NCI-H526 (cell line): ENCODE measurements around the gene FBXW8.

Experiments
- DNase-seq, 2 experiments: peaks; one replicate each; lab custom pipeline; 2025; lab: John Stamatoyannopoulos, UW

The FBXW8 gene, protein sequence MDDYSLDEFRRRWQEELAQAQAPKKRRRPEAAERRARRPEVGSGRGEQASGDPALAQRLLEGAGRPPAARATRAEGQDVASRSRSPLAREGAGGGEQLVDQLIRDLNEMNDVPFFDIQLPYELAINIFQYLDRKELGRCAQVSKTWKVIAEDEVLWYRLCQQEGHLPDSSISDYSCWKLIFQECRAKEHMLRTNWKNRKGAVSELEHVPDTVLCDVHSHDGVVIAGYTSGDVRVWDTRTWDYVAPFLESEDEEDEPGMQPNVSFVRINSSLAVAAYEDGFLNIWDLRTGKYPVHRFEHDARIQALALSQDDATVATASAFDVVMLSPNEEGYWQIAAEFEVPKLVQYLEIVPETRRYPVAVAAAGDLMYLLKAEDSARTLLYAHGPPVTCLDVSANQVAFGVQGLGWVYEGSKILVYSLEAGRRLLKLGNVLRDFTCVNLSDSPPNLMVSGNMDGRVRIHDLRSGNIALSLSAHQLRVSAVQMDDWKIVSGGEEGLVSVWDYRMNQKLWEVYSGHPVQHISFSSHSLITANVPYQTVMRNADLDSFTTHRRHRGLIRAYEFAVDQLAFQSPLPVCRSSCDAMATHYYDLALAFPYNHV

DNA sequence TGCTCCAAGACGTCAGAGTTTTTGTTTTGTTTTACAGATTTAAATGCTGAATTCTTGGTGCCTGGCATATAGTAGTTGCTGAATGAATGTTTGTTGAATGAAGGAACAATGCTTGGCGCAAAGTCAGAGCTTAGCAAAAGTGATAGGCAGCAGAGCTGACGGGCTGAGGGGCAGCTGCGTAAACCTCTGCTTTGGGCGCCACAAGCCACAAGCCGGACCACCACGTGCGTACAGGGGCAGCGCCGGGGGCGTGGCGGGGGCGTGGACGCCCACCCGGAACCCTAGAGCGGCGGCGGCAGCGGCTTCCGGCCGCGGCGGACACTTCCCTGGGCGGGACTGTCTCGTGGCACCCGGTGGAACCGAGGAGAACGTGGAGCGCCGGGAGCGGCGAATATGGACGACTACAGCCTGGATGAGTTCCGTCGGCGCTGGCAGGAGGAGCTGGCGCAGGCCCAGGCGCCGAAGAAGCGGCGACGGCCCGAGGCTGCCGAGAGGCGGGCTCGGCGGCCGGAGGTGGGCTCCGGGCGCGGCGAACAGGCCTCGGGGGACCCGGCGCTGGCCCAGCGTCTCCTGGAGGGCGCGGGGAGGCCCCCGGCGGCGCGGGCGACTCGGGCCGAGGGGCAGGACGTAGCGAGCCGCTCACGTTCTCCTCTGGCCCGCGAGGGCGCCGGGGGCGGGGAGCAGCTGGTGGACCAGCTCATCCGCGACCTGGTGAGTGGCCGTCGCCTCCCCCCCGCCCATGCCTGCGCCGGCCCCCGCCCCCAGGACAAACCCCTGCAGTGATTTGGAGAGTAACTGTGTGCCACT, at the start of gene FBXW8:
Gene FBXW8 (plus strand): TSS at position 306 of the 807 bp plus-strand sequence. CDS start 88 bp downstream, at position 394.
- peak; percentile 53 to 86 for DNase-seq

GRCh38 chr12:116861320-116861719, 49.4 kb upstream of the FBXW8 start:
- peak in 1 of 2 experiments; percentile 25 for DNase-seq

DNA sequence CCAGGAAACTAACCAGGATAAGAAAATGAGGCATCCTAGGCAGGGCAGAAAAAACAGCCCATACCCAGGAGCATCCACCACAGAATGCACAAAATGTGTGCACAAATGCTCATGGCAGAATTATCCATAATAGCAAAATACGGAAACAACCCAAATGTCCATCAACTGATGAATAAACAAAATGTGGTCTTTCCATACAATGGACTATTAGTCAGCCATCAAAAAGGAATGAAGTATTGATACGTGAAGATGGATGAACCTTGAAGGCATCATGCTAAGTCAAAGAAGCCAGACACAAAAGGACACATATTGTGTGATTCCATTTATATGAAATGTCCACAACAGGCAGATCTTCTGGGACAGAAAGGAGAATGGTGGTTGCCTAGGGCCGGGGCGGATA, 48.6 kb upstream of the FBXW8 start:
- DNase-seq = no peak

DNA sequence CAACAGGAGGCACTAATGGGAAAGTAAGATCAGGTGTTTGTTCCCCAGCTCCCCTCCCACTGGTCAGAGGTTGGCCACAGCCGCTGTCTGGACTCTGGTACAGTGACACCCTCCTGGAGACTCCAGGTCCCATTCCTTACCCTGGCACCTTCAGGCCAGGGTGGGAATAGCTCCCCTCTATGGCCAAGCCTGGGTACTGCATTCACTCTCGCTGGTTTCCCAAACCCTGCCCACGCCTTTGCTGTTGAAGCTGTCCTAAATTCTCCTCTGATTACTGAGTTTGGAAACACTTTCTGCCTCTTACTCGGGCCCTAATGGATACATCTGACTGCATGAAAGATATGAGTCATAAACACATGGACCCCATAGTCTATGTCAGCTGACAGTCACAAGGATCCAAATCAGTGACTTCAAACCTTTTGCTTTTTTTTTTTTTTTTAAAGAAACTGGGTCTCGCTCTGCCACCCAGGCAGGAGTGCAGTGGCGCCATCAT, 47.4 kb upstream of the FBXW8 start:
- peak in 1 of 2 experiments; percentile 15 for DNase-seq

GRCh38 chr12:116864371-116865160, 46.2 kb upstream of the FBXW8 start:
- DNase-seq = no peak

- DNase-seq = no peak
Observed at GRCh38 chr12:116867523-116867922, 43.2 kb upstream of the FBXW8 start.

GRCh38 chr12:116870306-116870705, 40.4 kb upstream of the FBXW8 start:
- no peak for DNase-seq

GRCh38 chr12:116874324-116874995, 36.3 kb upstream of the FBXW8 start:
- no peak for DNase-seq

DNA sequence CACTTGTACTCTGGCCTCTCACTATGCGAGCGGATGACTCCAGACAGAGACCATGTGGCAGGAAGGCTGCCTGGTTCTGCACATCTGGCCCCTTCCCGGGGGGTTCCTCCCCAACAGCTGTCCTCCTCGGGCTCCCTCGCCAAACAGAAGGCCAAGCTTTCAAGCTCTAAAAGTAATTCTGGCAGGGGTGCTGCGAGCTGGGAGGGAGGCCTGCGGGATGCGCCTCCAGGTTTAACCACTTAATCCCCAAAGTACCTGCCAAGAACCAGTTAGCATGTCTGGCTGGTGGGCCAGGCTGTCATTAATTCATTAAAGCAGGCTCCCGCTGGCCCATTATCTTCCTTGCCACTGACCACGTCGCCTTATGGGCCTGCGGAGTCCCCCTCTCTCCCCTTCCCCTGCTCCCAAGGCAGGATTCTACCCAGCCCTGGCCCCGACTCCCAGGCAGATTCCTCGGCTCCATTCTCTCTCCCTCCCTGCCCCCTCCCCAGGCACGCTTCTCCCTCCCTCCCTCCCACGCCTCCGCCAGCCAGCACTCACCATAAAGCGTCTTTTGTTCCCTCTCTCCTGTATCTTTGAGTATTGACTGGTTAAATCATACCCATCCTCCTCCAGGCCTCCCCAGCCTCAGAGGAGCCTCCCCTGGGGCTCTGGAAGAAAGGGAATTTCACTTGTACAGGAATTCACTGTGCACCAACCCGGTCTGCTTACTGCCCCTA, 34.4 kb upstream of the FBXW8 start:
- no peak for DNase-seq

DNA sequence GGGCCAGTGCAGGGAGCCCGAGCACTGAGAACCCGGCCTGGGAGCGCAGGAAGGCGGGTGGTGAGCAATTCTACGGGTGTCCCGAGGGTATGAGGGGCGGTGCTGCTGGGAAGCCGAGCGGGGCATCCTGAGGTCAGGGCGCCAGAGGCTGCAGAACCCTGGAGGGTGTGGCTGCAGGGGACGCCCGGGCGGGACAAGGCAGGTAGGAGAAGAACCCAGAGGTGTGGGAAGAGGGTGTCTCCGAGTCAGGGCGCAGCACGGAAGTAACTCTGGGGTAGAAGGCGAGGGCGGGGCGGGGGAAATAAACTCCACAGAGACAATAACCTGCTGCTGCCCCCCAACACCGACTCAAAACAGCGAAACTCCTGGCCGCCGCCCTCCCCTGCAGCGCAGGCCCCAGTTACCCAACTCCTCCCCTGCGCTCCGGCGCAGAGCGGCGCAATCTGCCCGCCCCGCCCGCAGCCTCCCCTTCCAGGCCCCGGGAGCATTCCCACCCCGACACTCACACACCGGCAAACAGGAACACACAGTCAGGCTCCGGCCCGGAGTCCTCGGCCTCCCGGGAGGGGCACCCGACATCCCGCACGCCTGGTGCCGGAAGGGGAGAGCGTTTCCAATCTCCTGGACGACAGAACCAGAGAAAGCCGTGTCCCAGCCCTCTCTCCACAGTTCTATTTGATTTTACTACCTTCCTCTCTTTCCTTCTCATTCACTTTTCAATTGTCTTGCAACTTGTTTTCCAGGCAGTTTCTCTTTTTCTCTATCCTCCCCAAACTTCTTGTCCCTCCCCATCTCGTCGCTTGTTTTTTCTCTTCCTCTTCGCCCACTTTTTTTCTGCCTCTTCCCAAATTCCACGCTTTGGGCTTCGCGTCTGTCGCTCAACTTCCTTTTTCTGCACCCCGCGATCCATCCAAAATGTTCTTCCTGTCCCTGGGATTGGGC, 31.9 kb upstream of the FBXW8 start:
- peak in 1 of 2 experiments; percentile 33 for DNase-seq

GRCh38 chr12:116879509-116880212, 31.1 kb upstream of the FBXW8 start:
- DNase-seq = peak in 1 of 2 experiments; percentile 25

- DNase-seq = no peak
Observed at GRCh38 chr12:116880213-116880816, 30.4 kb upstream of the FBXW8 start.

DNA sequence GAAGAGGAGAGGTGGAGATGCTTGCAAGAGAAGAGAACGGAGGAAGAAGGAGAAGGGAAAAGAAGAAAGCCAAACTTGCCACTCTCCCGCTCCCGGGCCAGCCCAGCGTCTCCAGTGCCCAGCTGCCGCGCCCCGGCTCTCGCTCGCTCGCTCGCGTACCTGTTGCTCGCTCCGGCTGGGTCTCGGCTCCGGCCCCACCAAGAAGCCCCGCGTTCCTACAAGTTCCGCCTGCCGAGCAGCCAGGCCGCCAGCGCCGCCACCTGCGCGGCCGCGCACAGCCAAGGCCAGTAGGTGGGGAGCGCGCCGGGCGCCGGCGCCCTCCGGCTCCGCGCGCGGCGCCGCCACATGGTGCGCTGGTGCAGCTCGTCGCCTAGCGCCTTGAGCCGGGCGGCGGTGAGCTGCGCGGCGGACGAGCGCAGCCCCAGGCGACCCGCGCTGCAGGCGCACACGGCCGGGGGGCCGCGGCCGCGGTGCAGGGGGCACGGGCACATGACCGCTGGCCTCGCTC, 29.9 kb upstream of the FBXW8 start:
- DNase-seq = peak; percentile 32 to 81

DNA sequence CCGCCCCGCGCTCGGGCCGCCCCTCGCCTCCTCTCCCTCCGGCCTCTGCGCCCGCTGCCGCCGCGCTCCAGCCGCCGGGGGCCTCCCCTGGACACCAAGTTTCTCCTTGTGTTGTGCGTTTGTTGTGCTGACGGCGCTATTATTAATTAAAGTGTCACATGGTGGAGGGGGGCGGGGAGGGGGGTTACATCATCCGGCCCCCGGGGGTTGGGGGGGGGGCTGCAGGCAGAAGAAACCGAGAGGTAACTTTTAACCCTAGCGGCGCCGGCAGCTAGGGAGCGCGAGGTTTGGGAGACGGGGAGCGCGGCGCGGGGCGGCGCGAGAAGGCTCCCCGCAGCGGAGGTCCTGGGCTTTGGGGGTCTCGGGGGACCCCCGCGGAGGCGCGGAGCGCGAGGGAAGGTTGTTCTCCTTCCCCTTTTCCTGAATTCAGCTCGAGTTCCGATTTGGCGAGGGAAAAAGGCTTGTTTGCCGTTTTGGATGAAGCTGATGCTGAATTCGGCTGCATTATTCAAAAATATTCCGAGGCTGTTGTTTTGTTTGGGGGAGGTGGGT, 29.3 kb upstream of the FBXW8 start, which contains the start of gene HRK:
Gene HRK (minus strand): TSS at position 117 of the 552 bp plus-strand sequence. CDS start 134 bp downstream, outside the sequence.
- peak in 1 of 2 experiments; percentile 67 for DNase-seq

DNA sequence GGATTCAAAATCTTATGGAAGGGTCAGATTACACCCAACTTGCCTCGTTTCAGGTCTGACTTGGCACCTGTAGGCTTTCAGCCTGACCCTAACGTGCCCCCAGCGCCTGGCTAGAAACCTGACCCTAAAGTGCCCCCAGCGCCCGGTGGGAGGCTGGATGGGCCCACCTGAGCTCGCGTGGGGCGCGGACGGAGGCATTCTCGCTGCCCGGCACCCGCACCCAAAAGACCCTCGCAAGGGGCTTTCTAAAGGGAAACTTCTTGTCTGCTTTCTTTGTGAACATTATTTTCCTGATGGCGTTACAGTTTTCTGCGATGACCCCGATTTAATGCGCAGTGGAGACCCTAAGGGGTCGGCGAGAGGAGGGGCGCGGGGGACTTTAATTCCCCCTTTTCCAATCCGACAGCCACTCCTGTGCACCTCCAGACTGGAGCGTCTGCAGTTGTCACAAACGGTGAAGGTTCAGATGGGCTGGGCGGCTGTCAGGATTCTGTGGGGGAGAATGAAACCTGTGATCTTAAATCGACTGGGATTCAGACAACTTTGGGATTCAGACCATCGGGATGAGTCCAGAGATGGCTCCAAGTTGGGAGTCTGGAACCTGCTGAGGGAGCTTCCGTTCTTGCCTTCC, 28.8 kb upstream of the FBXW8 start:
- peak in 1 of 2 experiments; percentile 18 for DNase-seq

GRCh38 chr12:116882742-116883141, 28.0 kb upstream of the FBXW8 start:
- peak; percentile 31 to 70 for DNase-seq

- no peak for DNase-seq
Observed at GRCh38 chr12:116884871-116885270, 25.9 kb upstream of the FBXW8 start.
